ENCODE results near the gene TM4SF5. TPM values are rescaled to one million over a fixed set of nuclear protein-coding genes. Genes with fewer than 3 reads are reported as not detected.
"Not testable (repeated sequence)": the region's sequence is repeated elsewhere in the genome, so short reads cannot be mapped to it uniquely, and the experiment has no call there.

Gene TM4SF5
- polyA plus RNA-seq, 5 donors, result not detected

GRCh38 chr17:4823373-4824089 lies 51.8 kb downstream of the TM4SF5 start:
- no peak for DNase-seq

DNA sequence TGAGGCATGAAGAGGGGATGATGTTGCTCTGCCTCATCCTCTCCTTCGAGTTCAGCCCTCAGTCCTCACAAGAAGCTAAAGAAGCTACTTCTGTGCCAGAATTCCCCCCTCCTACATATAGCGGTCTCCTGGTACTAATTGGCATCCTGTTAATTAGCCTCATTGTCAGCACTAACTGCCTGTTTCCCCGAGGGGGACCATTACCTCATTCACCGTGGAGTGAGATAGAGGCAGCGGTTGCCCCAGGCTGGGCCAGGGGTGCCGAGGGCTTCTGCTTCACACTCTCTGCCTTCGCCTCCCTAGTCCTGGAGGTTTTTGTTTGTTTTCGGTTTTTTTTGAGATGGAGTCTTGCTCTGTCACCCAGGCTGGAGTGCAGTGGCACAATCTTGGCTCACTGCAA lies 55.7 kb downstream of the TM4SF5 start:
- no peak for DNase-seq

- not testable (repeated sequence) for DNase-seq
Observed at GRCh38 chr17:4832829-4833177, 61.1 kb downstream of the TM4SF5 start.

Other genes starting within 250 kb of the TM4SF5 start
- gene MYBBP1A, start 216.5 kb upstream of the TM4SF5 start, polyA plus RNA-seq (ENCODE audit: insufficient read depth in 1 of 5, insufficient read length in 5 of 5, low replicate concordance in 1 of 5), result 10 to 100 TPM; 29.0 to 51.0 (median 35.3) TPM
- 1 to 10 TPM; 3.9 to 9.8 (median 6.1) TPM for gene GGT6, start 211.3 kb upstream of the TM4SF5 start, polyA plus RNA-seq (ENCODE audit: insufficient read depth in 1 of 5, insufficient read length in 5 of 5, low replicate concordance in 1 of 5)
- 10 to 100 TPM; 17.2 to 32.0 (median 22.6) TPM for gene SMTNL2, start 187.4 kb upstream of the TM4SF5 start, polyA plus RNA-seq (ENCODE audit: insufficient read depth in 1 of 5, insufficient read length in 5 of 5, low replicate concordance in 1 of 5)
- 1 to 10 TPM; 2.9 to 5.0 (median 3.4) TPM for gene ALOX15, start 130.2 kb upstream of the TM4SF5 start, polyA plus RNA-seq (ENCODE audit: insufficient read depth in 1 of 5, insufficient read length in 5 of 5, low replicate concordance in 1 of 5)
- 10 to 100 TPM; 32.8 to 56.6 (median 47.0) TPM for gene PELP1, start 67.7 kb upstream of the TM4SF5 start, polyA plus RNA-seq (ENCODE audit: insufficient read depth in 1 of 5, insufficient read length in 5 of 5, low replicate concordance in 1 of 5)
- 10 to 100 TPM; 39.2 to 56.5 (median 44.9) TPM for gene ARRB2, start 61.3 kb upstream of the TM4SF5 start, polyA plus RNA-seq (ENCODE audit: insufficient read depth in 1 of 5, insufficient read length in 5 of 5, low replicate concordance in 1 of 5)
- 10 to 100 TPM; 21.2 to 25.9 (median 24.0) TPM for gene MED11, start 40.5 kb upstream of the TM4SF5 start, polyA plus RNA-seq (ENCODE audit: insufficient read depth in 1 of 5, insufficient read length in 5 of 5, low replicate concordance in 1 of 5)
- under 1 TPM; 0.34 to 0.87 (median 0.65) TPM for gene ZMYND15, start 32.1 kb upstream of the TM4SF5 start, polyA plus RNA-seq (ENCODE audit: insufficient read depth in 1 of 5, insufficient read length in 5 of 5, low replicate concordance in 1 of 5)
- 10 to 100 TPM; 12.1 to 24.4 (median 16.9) TPM for gene CXCL16, start 32.0 kb upstream of the TM4SF5 start, polyA plus RNA-seq (ENCODE audit: insufficient read depth in 1 of 5, insufficient read length in 5 of 5, low replicate concordance in 1 of 5)
- gene VMO1, start 14.5 kb downstream of the TM4SF5 start, polyA plus RNA-seq (ENCODE audit: insufficient read depth in 1 of 5, insufficient read length in 5 of 5, low replicate concordance in 1 of 5), result under 1 TPM in 4 of 5 donors, not detected in 1; 0.16 to 0.97 (median 0.35) TPM
- gene GLTPD2, start 17.1 kb downstream of the TM4SF5 start, polyA plus RNA-seq (ENCODE audit: insufficient read depth in 1 of 5, insufficient read length in 5 of 5, low replicate concordance in 1 of 5), result 1 to 10 TPM in 3 of 5 donors, under 1 TPM in 2; 0.64 to 1.7 (median 1.0) TPM
- 100 to 1,000 TPM in 3 of 5 donors, 10 to 100 TPM in 2; 97.5 to 118 (median 100) TPM for gene PSMB6, start 24.3 kb downstream of the TM4SF5 start, polyA plus RNA-seq (ENCODE audit: insufficient read depth in 1 of 5, insufficient read length in 5 of 5, low replicate concordance in 1 of 5)
- gene PLD2, start 35.3 kb downstream of the TM4SF5 start, polyA plus RNA-seq (ENCODE audit: insufficient read depth in 1 of 5, insufficient read length in 5 of 5, low replicate concordance in 1 of 5), result 10 to 100 TPM; 47.9 to 65.0 (median 60.6) TPM
- gene MINK1, start 61.5 kb downstream of the TM4SF5 start, polyA plus RNA-seq (ENCODE audit: insufficient read depth in 1 of 5, insufficient read length in 5 of 5, low replicate concordance in 1 of 5), result 10 to 100 TPM; 47.4 to 64.5 (median 57.3) TPM
- 1 to 10 TPM in 2 of 5 donors, under 1 TPM in 3; 0.52 to 1.8 (median 0.85) TPM for gene C17orf107, start 127.7 kb downstream of the TM4SF5 start, polyA plus RNA-seq (ENCODE audit: insufficient read depth in 1 of 5, insufficient read length in 5 of 5, low replicate concordance in 1 of 5)
- 1 to 10 TPM in 2 of 5 donors, under 1 TPM in 3; 0.59 to 1.2 (median 0.94) TPM for gene CHRNE, start 131.2 kb downstream of the TM4SF5 start, polyA plus RNA-seq (ENCODE audit: insufficient read depth in 1 of 5, insufficient read length in 5 of 5, low replicate concordance in 1 of 5)
- gene GP1BA, start 160.4 kb downstream of the TM4SF5 start, polyA plus RNA-seq (ENCODE audit: insufficient read depth in 1 of 5, insufficient read length in 5 of 5, low replicate concordance in 1 of 5), result 1 to 10 TPM; 2.4 to 3.5 (median 2.9) TPM
- gene SLC25A11, start 168.2 kb downstream of the TM4SF5 start, polyA plus RNA-seq (ENCODE audit: insufficient read depth in 1 of 5, insufficient read length in 5 of 5, low replicate concordance in 1 of 5), result 10 to 100 TPM; 40.1 to 62.0 (median 46.2) TPM
- 100 to 1,000 TPM; 105 to 134 (median 122) TPM for gene RNF167, start 168.4 kb downstream of the TM4SF5 start, polyA plus RNA-seq (ENCODE audit: insufficient read depth in 1 of 5, insufficient read length in 5 of 5, low replicate concordance in 1 of 5)
- gene PFN1, start 176.6 kb downstream of the TM4SF5 start, polyA plus RNA-seq (ENCODE audit: insufficient read depth in 1 of 5, insufficient read length in 5 of 5, low replicate concordance in 1 of 5), result 100 to 1,000 TPM; 315 to 670 (median 399) TPM
- 100 to 1,000 TPM in 1 of 5 donors, 10 to 100 TPM in 4; 12.8 to 101 (median 15.4) TPM for gene ENO3, start 179.2 kb downstream of the TM4SF5 start, polyA plus RNA-seq (ENCODE audit: insufficient read depth in 1 of 5, insufficient read length in 5 of 5, low replicate concordance in 1 of 5)
- 10 to 100 TPM; 73.1 to 88.6 (median 76.3) TPM for gene SPAG7, start 195.9 kb downstream of the TM4SF5 start, polyA plus RNA-seq (ENCODE audit: insufficient read depth in 1 of 5, insufficient read length in 5 of 5, low replicate concordance in 1 of 5)
- 10 to 100 TPM; 25.4 to 40.9 (median 32.4) TPM for gene CAMTA2, start 215.8 kb downstream of the TM4SF5 start, polyA plus RNA-seq (ENCODE audit: insufficient read depth in 1 of 5, insufficient read length in 5 of 5, low replicate concordance in 1 of 5)
- gene INCA1, start 225.6 kb downstream of the TM4SF5 start, polyA plus RNA-seq (ENCODE audit: insufficient read depth in 1 of 5, insufficient read length in 5 of 5, low replicate concordance in 1 of 5), result 10 to 100 TPM in 2 of 5 donors, 1 to 10 TPM in 3; 7.1 to 10.9 (median 9.5) TPM
- 10 to 100 TPM; 51.1 to 80.4 (median 58.0) TPM for gene KIF1C, start 226.1 kb downstream of the TM4SF5 start, polyA plus RNA-seq (ENCODE audit: insufficient read depth in 1 of 5, insufficient read length in 5 of 5, low replicate concordance in 1 of 5)